Activated CD4-positive, alpha-beta T cell treated with anti-CD3 and anti-CD28 coated beads, Interleukin-2, amount 50 U/mL, for 24 hours (primary cell): ENCODE data around the gene CYP4F11.
"Not testable (repeated sequence)": the region's sequence is repeated elsewhere in the genome, so short reads cannot be mapped to it uniquely, and the experiment has no call there.

ENCODE experiments used
- DNase-seq, 2 donors: peaks; one replicate each; pipeline ENCODE4 v3.0.0-alpha.2; 2020; ENCODE audit warnings: low read depth in 1 of 2, low spot score in 1 of 2

Gene CYP4F11

GRCh38 chr19:15923702-15924101 is 10.6 kb downstream of the CYP4F11 start:
- DNase-seq = no peak

- DNase-seq = no peak
These were observed 12.3 kb downstream of the CYP4F11 start for GRCh38 chr19:15922021-15922420.

DNA sequence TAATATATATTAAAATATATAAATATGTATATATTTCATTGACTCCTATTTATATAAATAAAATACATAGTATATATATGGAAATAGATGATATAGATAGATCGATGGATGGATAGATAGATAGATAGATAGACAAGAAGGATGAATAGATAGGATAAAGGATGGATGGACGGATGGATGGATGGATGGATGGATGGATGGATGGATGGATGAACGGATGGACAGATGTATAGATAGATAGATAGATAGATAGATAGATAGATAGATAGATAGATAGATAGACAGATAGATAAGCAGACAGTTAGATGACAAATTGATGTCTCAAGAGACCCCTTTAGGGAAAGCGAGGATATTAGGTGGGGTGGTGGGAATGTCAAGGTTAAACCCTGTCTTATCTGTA is 15.1 kb downstream of the CYP4F11 start:
- no peak for DNase-seq

DNA sequence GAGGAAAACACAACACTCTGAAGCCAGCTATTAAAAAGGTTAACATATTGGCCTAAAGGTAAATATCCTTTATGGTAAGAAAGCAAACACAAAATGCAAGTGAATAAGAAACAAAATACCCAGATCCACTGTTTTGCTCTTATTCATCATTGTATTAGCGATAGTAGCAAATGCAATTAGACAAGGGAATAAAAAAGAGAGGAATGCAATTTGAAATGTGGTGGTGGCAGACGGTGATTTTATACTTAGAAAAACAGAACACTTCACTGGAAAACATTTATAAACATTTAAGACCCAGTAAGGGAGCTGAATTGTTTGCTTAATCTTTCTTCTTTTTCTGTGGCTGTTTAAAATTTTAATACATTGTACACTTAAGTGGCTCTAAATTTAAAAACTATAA is 19.2 kb downstream of the CYP4F11 start:
- no peak for DNase-seq

DNA sequence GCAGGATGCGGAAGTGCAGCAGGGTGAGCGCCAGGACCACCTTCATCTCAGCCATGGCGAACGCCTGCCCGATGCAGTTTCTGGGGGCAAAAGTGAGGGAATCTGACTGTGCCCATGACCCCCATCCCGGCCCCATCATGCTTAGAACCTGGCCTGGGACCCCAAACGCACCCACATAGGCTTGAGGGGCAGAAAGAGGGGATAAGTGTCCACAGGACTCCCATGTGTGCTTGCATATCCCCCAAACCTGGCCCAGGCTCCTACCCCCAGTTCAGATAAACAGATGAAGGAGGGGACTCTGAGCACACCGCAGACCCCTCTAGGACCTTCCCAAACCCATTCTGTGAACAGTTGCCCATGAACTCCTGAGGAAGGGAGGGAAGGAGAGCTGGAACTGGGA is 20.5 kb downstream of the CYP4F11 start:
- DNase-seq = no peak

- no peak for DNase-seq
These were observed 20.9 kb downstream of the CYP4F11 start for GRCh38 chr19:15913384-15913783.

DNA sequence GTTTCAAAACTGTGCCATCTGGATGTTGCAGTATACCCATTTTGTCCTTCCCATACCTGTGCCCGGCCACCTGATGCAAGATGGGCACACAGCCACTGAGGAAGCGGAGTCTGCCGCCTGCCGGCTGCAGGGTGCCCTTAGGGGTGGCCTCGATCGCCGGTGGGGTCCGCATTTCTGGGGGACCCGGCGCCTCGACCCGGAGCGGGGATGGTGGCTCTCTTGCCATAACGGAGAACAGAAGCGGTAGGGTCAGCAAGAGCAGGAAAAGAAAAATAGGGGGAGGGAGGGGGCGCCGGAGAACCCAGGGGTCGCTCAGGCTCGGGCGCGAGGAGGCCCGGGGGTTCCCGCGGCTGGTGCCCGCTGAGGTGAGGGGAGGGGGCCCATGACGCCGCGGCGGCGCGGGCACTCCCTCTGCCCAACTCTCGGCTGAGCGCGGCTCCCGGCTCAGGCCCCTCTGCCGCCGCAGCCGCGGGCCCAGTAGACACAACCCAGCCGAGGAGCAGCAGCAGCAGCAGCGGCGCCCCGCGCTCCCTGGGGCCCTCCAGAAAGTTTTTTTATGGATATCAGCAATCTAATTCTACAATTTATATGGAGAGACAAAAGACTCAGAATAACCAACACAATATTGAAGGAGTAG is 22.6 kb downstream of the CYP4F11 start:
- no peak for DNase-seq

DNA sequence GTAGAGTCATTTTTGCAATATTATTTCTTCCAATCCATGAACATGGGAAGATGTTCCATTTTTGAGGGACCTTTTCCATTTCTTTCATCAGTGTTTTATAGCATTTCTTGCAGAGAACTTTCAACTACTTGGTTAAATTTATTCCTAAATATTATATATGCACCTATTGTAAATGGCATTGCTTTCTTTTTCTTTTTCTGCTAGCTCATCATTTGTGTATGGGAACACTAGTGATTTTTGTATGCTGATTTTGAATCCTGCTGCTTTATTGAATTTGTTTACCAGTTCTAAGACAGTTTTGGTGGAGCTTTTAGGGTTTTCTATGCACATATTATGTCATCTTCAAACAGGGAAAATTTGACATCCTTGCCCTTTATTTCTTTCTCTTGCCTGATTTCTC is 29.3 kb downstream of the CYP4F11 start:
- no peak for DNase-seq

DNA sequence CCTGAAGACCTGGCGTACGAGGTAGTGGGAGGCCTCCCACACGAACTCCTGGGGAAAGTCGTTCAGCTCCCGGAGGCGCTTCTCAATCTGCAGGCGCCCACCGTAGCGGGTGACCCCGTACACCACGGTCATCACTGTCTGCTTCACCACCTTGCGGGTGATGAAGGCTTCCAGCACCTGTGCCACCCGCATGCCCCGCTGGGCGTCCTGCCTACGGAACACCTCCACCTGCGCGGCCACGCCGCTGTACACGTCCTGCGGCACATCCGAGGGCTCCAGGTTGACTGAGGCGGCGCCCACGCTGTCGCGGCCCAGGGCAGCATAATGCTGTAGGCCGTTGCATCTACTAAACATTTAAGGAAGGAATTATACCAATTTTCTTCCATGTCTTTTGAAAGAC is 31.4 kb downstream of the CYP4F11 start:
- DNase-seq = not testable (repeated sequence)

- DNase-seq = no peak
These were observed 32.1 kb downstream of the CYP4F11 start for GRCh38 chr19:15902254-15902653.

- no peak for DNase-seq
These were observed 33.8 kb downstream of the CYP4F11 start for GRCh38 chr19:15900504-15900903.

GRCh38 chr19:15900032-15900431 is 34.3 kb downstream of the CYP4F11 start:
- not testable (repeated sequence) for DNase-seq

DNA sequence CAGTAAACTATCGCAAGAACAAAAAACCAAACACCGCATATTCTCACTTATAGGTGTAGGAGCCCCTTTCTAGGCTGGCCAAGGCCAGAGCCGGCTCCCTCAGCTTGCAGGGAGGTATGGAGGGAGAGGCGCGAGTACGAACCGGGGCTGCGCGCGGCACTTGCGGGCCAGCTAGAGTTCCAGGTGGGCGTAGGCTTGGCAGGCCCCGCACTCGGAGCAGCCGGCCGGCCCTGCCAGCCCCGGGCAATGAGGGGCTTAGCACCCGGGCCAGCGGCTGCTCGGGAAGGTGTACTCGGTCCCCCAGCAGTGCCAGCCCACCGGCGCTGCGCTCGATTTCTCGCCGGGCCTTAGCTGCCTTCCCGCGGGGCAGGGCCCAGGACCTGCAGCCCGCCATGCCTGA is 34.8 kb downstream of the CYP4F11 start:
- not testable (repeated sequence) for DNase-seq

DNA sequence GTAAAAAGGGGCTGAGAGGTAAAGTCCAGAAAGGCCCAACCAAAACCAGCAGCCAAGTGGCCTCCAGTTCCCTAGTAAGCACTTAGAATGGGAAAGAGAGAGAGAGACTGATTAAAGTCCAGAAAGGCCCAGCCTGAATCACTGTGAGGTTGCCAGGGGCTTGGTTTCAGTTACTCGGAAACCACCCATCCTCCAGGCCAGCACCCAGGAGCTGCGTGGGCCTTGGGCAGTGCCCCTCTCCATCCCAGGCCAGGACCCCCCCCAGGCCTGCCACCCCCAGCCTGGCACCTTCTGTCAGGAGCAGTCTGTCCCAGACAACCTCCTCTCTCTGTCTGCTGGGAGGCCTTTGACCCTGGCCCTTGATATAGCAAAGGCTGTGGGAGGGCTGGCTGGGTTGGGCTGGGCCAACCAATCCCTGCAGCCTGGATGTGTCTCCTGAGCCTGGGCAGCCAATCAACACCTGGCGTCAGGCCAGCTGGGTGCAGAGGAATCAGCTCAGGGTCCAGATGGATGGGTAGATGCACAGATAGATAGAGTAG is 36.5 kb downstream of the CYP4F11 start, which contains the start of gene CYP4F2:
CYP4F2 (minus strand) TSS at position 337 of the 539 bp plus-strand sequence. CDS start 463 bp downstream, outside the sequence.
- no peak for DNase-seq

- no peak for DNase-seq
These were observed 37.1 kb downstream of the CYP4F11 start for GRCh38 chr19:15897026-15897737.

DNA sequence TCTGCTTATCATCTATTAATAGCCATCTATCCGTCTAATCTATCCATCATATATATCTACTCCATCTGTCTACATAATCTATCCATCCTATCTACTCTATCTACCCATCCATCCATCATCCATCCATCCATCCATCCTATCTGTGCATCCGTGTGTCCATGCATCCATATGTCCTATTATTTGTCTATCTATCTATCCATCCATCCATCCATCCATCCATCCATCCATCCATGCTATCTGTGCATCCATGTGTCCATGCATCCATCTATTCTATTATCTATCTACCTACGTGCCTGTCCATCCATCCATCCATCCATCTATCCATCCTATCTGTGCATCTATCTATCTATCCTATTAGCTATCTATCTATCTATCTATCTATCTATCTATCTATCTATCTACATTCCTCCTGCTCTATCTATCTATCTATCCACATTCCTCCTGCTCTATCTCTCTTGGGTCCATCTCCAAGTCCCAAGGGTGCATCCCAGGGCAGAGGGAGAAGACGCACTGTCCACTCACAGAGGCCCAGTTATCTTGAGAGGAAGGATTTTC is 38.4 kb downstream of the CYP4F11 start:
- DNase-seq = no peak

DNA sequence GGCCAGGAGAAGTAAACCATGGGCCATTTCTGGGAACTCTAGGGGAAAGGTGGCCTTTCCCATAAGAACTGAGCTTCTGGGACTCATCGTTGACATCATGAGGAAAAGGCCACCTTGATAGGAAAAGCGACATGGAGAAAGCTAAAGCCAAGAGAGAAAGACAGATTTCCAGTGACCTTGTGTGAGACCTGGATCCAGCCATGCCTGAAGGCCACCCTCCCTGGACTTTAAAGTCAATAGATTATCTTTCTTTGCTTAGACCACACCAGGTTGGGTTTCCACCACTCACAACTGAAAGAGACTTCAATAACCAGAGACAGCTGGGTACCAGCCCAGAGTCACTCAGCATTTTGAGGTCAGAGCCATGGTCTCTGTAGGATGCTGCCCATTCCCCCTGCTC is 40.0 kb downstream of the CYP4F11 start:
- no peak for DNase-seq

- DNase-seq = no peak
These were observed 40.9 kb downstream of the CYP4F11 start for GRCh38 chr19:15893477-15893876.

DNA sequence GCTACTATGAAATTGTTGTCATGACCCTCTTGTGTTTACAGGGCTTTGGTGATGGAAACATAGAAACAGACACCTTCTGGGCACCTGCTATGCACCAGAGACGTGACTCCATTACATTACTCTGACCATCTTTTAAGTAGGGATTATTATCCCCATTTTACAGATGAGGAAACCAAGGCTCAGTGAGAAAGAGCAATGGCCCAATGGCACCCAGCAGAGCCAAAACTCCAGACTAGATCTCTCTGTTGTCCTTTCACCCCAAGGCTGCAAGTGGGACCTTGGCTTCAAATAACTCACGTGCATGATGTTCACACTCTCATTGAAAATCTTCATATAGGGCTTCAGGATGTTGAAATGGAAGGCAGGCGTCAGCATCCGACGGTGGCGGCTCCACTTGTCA is 42.3 kb downstream of the CYP4F11 start:
- DNase-seq = no peak

DNA sequence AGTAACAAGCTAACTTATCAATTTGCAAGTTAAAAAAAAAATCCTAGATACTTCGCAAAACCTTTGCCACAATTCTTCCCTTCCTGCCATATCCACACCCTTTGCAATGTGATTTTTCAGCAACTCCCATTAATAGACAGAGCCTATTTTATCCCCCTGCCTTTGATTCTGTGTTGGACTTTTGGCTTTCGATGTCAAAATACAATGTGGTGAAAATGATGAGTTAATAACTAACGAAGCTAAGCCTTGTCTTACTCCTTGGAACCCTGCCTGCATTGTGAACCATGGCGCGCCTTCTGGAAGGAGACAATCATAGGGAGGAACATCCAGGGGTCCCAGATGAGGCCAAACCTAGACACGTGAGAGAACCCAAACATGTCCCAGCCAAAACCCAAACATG is 42.9 kb downstream of the CYP4F11 start:
- DNase-seq = no peak

GRCh38 chr19:15889339-15889738 is 45.0 kb downstream of the CYP4F11 start:
- not testable (repeated sequence) for DNase-seq

GRCh38 chr19:15885919-15886318 is 48.4 kb downstream of the CYP4F11 start:
- DNase-seq = no peak
